ENCODE data around the gene SEC31B.

GRCh38 chr10:100567249-100567648 is 47.6 kb upstream of the SEC31B start:
- TF ChIP-seq CTCF (IDR thresholded peaks at IDR 0.05), result no peak
- no peak for TF ChIP-seq POLR2A (IDR thresholded peaks at IDR 0.05)
